Measurements from ENCODE around the gene DNAH11.

Gene DNAH11

GRCh38 chr7:21616796-21617436 lies 74.1 kb downstream of the DNAH11 start:
- Mint-ChIP-seq H3K36me3 (ENCODE audit: low read depth) (no peaks in the 10 kb centered on the region), H3K4me3 (no peak overlapping the region), H3K9me3 (no peaks in the 10 kb centered on the region), H3K4me1 (ENCODE audit: low read depth) (no peaks in the 10 kb centered on the region), H3K27ac (no peak overlapping the region), H3K27me3 (ENCODE audit: low read depth) (peaks cover 2% of the 10 kb centered on the region)
- DNase-seq (ENCODE audit: low spot score) = no peak

- Mint-ChIP-seq H3K4me1 (ENCODE audit: low read depth) (no peaks in the 10 kb centered on the region), H3K4me3 (no peak overlapping the region), H3K27me3 (ENCODE audit: low read depth) (peaks cover 2% of the 10 kb centered on the region), H3K36me3 (ENCODE audit: low read depth) (no peaks in the 10 kb centered on the region), H3K27ac (no peak overlapping the region), H3K9me3 (no peaks in the 10 kb centered on the region)
- DNase-seq (ENCODE audit: low spot score) = no peak
Observed at GRCh38 chr7:21617513-21617912, 74.7 kb downstream of the DNAH11 start.

- Mint-ChIP-seq H3K9me3 (no peaks in the 10 kb centered on the region), H3K27me3 (ENCODE audit: low read depth) (peaks cover 2% of the 10 kb centered on the region), H3K4me1 (ENCODE audit: low read depth) (no peaks in the 10 kb centered on the region), H3K4me3 (no peak overlapping the region), H3K36me3 (ENCODE audit: low read depth) (no peaks in the 10 kb centered on the region), H3K27ac (no peak overlapping the region)
- no peak for DNase-seq (ENCODE audit: low spot score)
Observed at GRCh38 chr7:21617916-21618390, 75.1 kb downstream of the DNAH11 start.

- H3K36me3 Mint-ChIP-seq (ENCODE audit: low read depth) = no peaks in the 10 kb centered on the region
- H3K27ac Mint-ChIP-seq = no peak overlapping the region
- no peaks in the 10 kb centered on the region for H3K9me3 Mint-ChIP-seq
- no peak overlapping the region for H3K4me3 Mint-ChIP-seq
- H3K4me1 Mint-ChIP-seq (ENCODE audit: low read depth) = no peaks in the 10 kb centered on the region
- peaks cover 2% of the 10 kb centered on the region for H3K27me3 Mint-ChIP-seq (ENCODE audit: low read depth)
- DNase-seq (ENCODE audit: low spot score) = no peak
Observed at GRCh38 chr7:21618706-21619105, 75.9 kb downstream of the DNAH11 start.

- Mint-ChIP-seq H3K36me3 (ENCODE audit: low read depth) (no peaks in the 10 kb centered on the region), H3K9me3 (no peaks in the 10 kb centered on the region), H3K27me3 (ENCODE audit: low read depth) (peaks cover under 1% of the 10 kb centered on the region), H3K4me1 (ENCODE audit: low read depth) (no peaks in the 10 kb centered on the region), H3K4me3 (no peak overlapping the region), H3K27ac (no peak overlapping the region)
- DNase-seq (ENCODE audit: low spot score) = no peak
Observed at GRCh38 chr7:21620054-21620453, 77.2 kb downstream of the DNAH11 start.

DNA sequence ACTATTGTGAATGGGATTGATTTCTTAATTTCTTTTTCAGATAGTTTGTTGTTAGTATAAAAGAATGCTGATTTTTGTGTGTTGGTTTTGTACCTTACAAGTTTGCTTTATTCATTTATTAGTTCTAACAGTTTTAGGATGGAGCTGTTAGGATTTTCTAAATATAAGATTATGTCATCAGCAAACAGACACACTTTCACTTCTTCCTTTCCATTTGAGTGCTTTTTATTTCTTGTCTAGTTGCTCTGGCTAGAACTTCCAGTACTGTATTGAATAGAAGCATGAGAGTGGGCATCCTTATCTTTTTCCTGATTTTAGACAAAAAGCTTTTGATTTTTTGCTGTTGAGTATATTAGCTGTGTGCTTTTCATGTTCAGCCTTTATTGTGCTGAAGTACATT lies 81.5 kb downstream of the DNAH11 start:
- H3K27me3 Mint-ChIP-seq (ENCODE audit: low read depth) = peaks cover 2% of the 10 kb centered on the region

GRCh38 chr7:21636694-21637093 lies 93.9 kb downstream of the DNAH11 start:
- Mint-ChIP-seq H3K9me3 (no peaks in the 10 kb centered on the region), H3K4me3 (no peak overlapping the region), H3K27ac (no peak overlapping the region), H3K4me1 (ENCODE audit: low read depth) (no peaks in the 10 kb centered on the region), H3K36me3 (ENCODE audit: low read depth) (no peaks in the 10 kb centered on the region), H3K27me3 (ENCODE audit: low read depth) (peaks cover 5% of the 10 kb centered on the region)
- DNase-seq (ENCODE audit: low spot score) = no peak

More for the DNA sequence above, 81.5 kb downstream of the DNAH11 start:
- Mint-ChIP-seq H3K27ac (no peak overlapping the region), H3K4me3 (no peak overlapping the region), H3K4me1 (ENCODE audit: low read depth) (peaks cover 7% of the 10 kb centered on the region), H3K9me3 (no peaks in the 10 kb centered on the region), H3K36me3 (ENCODE audit: low read depth) (no peaks in the 10 kb centered on the region)
- no peak for DNase-seq (ENCODE audit: low spot score)

DNA sequence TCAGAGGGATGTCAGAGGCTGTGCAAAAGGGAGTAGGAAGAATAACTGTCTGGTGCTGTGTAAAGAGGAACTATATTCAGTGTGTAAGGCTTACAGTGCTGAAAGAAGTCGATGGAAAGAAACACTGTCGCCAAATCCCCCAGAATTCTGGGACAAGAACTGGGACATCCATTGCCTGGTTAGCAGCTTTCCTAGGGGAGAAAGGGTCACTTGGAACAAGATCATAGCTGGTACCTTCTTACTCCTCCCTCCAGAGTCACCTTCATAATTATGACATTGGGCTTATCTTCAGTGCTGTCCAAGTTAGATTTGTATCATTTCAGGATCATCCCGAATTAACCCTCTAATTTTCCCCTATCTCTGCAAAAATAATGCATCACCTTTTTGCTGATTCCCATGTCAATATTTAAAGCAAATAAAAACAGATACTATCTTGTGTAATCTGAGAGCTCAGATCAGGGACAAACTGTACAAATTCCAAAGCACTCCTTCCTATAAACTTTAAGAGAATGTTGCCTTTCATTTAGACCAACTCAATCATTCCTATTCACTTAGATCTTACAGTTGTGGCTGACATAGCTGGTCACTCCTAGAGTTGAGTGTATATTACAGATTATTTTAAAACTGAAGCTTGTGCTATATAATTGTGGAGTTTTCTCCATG lies 96.5 kb downstream of the DNAH11 start:
- no peaks in the 10 kb centered on the region for H3K4me1 Mint-ChIP-seq (ENCODE audit: low read depth)
- no peaks in the 10 kb centered on the region for H3K36me3 Mint-ChIP-seq (ENCODE audit: low read depth)
- no peaks in the 10 kb centered on the region for H3K9me3 Mint-ChIP-seq
- no peak overlapping the region for H3K27ac Mint-ChIP-seq
- H3K4me3 Mint-ChIP-seq = no peak overlapping the region
- no peak for DNase-seq (ENCODE audit: low spot score)
- peaks cover 6% of the 10 kb centered on the region for H3K27me3 Mint-ChIP-seq (ENCODE audit: low read depth)

GRCh38 chr7:21640105-21640504 lies 97.3 kb downstream of the DNAH11 start:
- no peak overlapping the region for H3K27ac Mint-ChIP-seq
- peaks cover 8% of the 10 kb centered on the region for H3K27me3 Mint-ChIP-seq (ENCODE audit: low read depth)
- no peak for DNase-seq (ENCODE audit: low spot score)
- no peak overlapping the region for H3K4me3 Mint-ChIP-seq
- no peaks in the 10 kb centered on the region for H3K36me3 Mint-ChIP-seq (ENCODE audit: low read depth)
- H3K9me3 Mint-ChIP-seq = no peaks in the 10 kb centered on the region
- no peaks in the 10 kb centered on the region for H3K4me1 Mint-ChIP-seq (ENCODE audit: low read depth)

- no peak overlapping the region for H3K4me3 Mint-ChIP-seq
- H3K36me3 Mint-ChIP-seq (ENCODE audit: low read depth) = no peaks in the 10 kb centered on the region
- no peak for DNase-seq (ENCODE audit: low spot score)
- peaks cover 3% of the 10 kb centered on the region for H3K4me1 Mint-ChIP-seq (ENCODE audit: low read depth)
- no peaks in the 10 kb centered on the region for H3K9me3 Mint-ChIP-seq
- peaks cover 8% of the 10 kb centered on the region for H3K27me3 Mint-ChIP-seq (ENCODE audit: low read depth)
- H3K27ac Mint-ChIP-seq = no peak overlapping the region
Observed at GRCh38 chr7:21641546-21641945, 98.7 kb downstream of the DNAH11 start.

GRCh38 chr7:21642422-21642821 lies 99.6 kb downstream of the DNAH11 start:
- H3K27ac Mint-ChIP-seq = no peak overlapping the region
- H3K27me3 Mint-ChIP-seq (ENCODE audit: low read depth) = peaks cover 8% of the 10 kb centered on the region
- H3K36me3 Mint-ChIP-seq (ENCODE audit: low read depth) = no peaks in the 10 kb centered on the region
- H3K9me3 Mint-ChIP-seq = no peaks in the 10 kb centered on the region
- DNase-seq (ENCODE audit: low spot score) = no peak
- H3K4me1 Mint-ChIP-seq (ENCODE audit: low read depth) = peaks cover 3% of the 10 kb centered on the region
- no peak overlapping the region for H3K4me3 Mint-ChIP-seq

DNA sequence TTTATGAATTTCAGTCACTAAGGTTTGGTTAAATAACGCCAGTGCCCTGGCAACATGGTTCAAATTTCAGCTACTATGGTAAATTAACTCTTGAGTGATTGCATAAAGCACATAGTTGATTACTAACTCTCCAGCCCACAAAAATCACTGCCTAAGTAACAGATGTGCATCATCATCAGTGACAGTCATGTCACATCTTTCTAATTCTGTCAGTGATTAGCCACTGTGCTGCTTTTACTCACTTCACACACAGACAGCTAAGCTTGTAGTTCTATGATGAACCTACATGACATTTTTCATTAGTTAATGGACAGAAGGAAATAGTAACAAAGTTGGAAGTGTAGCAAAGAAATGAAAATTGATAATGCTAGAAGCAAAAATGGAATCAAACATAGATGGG lies 108.9 kb downstream of the DNAH11 start:
- no peak for DNase-seq (ENCODE audit: low spot score)
- H3K27ac Mint-ChIP-seq = no peak overlapping the region
- no peaks in the 10 kb centered on the region for H3K9me3 Mint-ChIP-seq
- no peaks in the 10 kb centered on the region for H3K4me1 Mint-ChIP-seq (ENCODE audit: low read depth)
- no peak overlapping the region for H3K4me3 Mint-ChIP-seq
- peaks cover 3% of the 10 kb centered on the region for H3K27me3 Mint-ChIP-seq (ENCODE audit: low read depth)
- H3K36me3 Mint-ChIP-seq (ENCODE audit: low read depth) = no peaks in the 10 kb centered on the region

DNA sequence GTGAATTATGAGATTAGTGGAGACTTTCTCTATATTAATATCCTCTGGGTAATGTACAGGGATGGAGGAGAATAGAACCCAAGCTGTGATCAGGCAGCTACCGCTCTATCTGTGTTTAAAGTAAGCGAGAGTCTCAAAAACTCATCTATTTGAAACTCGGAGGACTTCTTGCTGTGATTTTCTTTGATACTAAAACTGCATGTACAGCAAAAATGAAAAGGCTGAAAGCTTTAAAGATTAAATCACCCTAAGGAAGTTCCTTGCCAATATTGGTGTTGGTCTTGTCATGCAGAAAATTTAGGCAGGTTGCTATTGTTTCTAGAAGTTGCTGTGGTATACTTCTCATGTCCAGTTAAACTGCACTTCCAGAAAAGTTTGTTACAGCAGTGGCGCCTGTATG lies 110.8 kb downstream of the DNAH11 start:
- Mint-ChIP-seq H3K9me3 (no peaks in the 10 kb centered on the region), H3K27ac (no peak overlapping the region), H3K36me3 (ENCODE audit: low read depth) (no peaks in the 10 kb centered on the region), H3K4me1 (ENCODE audit: low read depth) (no peaks in the 10 kb centered on the region), H3K27me3 (ENCODE audit: low read depth) (peaks cover 3% of the 10 kb centered on the region), H3K4me3 (no peak overlapping the region)
- DNase-seq (ENCODE audit: low spot score) = no peak

DNA sequence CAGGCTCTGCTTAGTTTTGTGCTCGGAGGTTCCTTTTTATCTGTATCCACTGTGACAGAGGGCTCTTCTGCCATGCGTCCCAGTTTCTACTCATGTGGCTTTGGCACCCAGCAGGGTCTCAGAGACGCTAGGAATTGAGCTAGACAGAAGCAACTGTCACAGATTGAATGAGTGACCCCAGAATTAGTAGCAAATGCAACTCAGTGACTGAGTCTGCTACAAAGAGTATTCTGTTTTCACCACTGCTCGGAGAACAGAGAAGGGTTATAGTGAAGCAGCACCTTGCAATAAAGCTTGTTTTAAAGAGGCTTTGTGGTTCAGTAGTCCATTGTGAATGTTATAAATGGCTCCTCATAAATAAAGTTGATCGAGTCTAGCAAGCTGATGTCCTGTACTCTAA lies 113.2 kb downstream of the DNAH11 start:
- peaks cover 3% of the 10 kb centered on the region for H3K27me3 Mint-ChIP-seq (ENCODE audit: low read depth)
- H3K4me3 Mint-ChIP-seq = no peak overlapping the region
- H3K27ac Mint-ChIP-seq = no peak overlapping the region
- no peaks in the 10 kb centered on the region for H3K4me1 Mint-ChIP-seq (ENCODE audit: low read depth)
- H3K36me3 Mint-ChIP-seq (ENCODE audit: low read depth) = no peaks in the 10 kb centered on the region
- DNase-seq (ENCODE audit: low spot score) = no peak
- no peaks in the 10 kb centered on the region for H3K9me3 Mint-ChIP-seq

GRCh38 chr7:21656796-21657195 lies 114.0 kb downstream of the DNAH11 start:
- no peak overlapping the region for H3K4me3 Mint-ChIP-seq
- H3K9me3 Mint-ChIP-seq = peaks cover 4% of the 10 kb centered on the region
- peaks cover 3% of the 10 kb centered on the region for H3K27me3 Mint-ChIP-seq (ENCODE audit: low read depth)
- H3K4me1 Mint-ChIP-seq (ENCODE audit: low read depth) = no peaks in the 10 kb centered on the region
- no peak overlapping the region for H3K27ac Mint-ChIP-seq
- no peaks in the 10 kb centered on the region for H3K36me3 Mint-ChIP-seq (ENCODE audit: low read depth)
- DNase-seq (ENCODE audit: low spot score) = no peak
